H1 (cell line): Measurements from ENCODE around the gene GATC. TPM values are rescaled to one million over a fixed set of nuclear protein-coding genes. Genes with fewer than 3 reads are reported as not detected.
A peak's percentile ranks its signal among the peaks of the same experiment; 100 is the strongest.

ENCODE experiments used
- SP4 ChIP-seq: IDR thresholded peaks from 2 replicates; pipeline ENCODE4 v1.6.1; 2012; ENCODE audit warnings: low read length, inconsistent platforms
- polyA plus RNA-seq, 7 experiments: library from polyadenylated mRNA; depleted of rRNA in 3 of 7; stranded (reverse) in 5 of 7; unstranded in 2 of 7; fragments of >200 nt in 5 of 7; fragments of 200-250 nt in 2 of 7; gene quantifications; 1 replicate in 5 of 7; 2 replicates in 1 of 7; 4 replicates in 1 of 7; pipeline versions ENCODE4 v1.2.1 to v1.2.3, GENCODE V29; 2011 to 2013; ENCODE audit warnings: missing spikeins in 2 of 7, mixed read lengths in 2 of 7
- total RNA-seq: library from RNA; stranded (reverse); fragmentation: NEBNext Ultra II Directional; extraction: Animal tissue kit (Norgen Biotek cat#: 25700); gene quantifications from 2 replicates; pipeline ENCODE4 v1.2.1, GENCODE V29; 2021
- TF ChIP-seq, protein P1 (sequence below): fragments of 300-600 bp; sonication (generic); IDR thresholded peaks from 2 replicates; pipeline ENCODE4 v1.7.1; 2012; ENCODE audit warnings: low read length, moderate library complexity, mild to moderate bottlenecking, inconsistent platforms; ENCODE audit not compliant: insufficient replicate concordance

The GATC gene
- total and polyA plus RNA-seq, 2 of the 8 experiments (the other 6 are each of a cell fraction or from before 2014, with no cell fraction given): 13.2 to 30.4 TPM

DNA sequence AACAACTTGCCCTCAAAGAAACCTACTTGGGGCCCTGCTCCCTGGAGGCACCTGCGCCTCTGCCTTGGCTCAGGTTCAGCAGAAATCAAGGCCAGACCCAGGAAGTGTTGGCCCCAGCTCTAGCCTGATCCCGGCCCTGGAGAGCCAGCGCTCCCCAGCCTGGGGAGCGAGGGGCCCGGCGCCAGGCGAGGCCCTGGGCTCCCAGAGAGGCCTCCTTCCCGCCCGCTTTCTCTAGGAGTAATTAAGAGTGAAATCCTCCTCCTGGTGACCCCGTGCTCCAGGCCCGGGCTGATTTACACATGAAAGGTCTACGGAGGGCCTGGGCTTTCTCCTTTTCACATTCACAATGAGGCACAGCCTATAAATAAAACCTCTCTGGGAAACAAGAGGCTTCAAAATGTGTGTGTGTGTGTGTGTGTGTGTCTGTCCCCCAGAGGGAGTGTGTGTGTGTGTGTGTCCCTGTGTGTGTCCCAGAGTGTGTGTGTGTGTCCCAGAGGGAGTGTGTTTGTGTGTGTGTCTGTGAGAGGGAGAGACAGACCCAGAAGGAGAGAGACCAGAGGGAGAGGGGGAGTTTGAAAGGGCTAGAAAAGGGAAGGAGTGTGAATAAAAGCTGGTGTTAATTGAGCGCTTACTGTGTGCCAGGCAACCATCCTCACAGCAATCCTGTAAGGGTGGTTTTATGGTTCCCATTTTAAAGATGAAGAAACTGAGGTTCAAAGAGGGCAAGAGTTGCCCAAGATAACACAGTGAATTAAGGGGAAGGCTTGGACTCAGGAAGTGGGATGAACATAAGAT, 32.1 kb upstream of the GATC start (continued):
- TF ChIP-seq, protein P1, sequence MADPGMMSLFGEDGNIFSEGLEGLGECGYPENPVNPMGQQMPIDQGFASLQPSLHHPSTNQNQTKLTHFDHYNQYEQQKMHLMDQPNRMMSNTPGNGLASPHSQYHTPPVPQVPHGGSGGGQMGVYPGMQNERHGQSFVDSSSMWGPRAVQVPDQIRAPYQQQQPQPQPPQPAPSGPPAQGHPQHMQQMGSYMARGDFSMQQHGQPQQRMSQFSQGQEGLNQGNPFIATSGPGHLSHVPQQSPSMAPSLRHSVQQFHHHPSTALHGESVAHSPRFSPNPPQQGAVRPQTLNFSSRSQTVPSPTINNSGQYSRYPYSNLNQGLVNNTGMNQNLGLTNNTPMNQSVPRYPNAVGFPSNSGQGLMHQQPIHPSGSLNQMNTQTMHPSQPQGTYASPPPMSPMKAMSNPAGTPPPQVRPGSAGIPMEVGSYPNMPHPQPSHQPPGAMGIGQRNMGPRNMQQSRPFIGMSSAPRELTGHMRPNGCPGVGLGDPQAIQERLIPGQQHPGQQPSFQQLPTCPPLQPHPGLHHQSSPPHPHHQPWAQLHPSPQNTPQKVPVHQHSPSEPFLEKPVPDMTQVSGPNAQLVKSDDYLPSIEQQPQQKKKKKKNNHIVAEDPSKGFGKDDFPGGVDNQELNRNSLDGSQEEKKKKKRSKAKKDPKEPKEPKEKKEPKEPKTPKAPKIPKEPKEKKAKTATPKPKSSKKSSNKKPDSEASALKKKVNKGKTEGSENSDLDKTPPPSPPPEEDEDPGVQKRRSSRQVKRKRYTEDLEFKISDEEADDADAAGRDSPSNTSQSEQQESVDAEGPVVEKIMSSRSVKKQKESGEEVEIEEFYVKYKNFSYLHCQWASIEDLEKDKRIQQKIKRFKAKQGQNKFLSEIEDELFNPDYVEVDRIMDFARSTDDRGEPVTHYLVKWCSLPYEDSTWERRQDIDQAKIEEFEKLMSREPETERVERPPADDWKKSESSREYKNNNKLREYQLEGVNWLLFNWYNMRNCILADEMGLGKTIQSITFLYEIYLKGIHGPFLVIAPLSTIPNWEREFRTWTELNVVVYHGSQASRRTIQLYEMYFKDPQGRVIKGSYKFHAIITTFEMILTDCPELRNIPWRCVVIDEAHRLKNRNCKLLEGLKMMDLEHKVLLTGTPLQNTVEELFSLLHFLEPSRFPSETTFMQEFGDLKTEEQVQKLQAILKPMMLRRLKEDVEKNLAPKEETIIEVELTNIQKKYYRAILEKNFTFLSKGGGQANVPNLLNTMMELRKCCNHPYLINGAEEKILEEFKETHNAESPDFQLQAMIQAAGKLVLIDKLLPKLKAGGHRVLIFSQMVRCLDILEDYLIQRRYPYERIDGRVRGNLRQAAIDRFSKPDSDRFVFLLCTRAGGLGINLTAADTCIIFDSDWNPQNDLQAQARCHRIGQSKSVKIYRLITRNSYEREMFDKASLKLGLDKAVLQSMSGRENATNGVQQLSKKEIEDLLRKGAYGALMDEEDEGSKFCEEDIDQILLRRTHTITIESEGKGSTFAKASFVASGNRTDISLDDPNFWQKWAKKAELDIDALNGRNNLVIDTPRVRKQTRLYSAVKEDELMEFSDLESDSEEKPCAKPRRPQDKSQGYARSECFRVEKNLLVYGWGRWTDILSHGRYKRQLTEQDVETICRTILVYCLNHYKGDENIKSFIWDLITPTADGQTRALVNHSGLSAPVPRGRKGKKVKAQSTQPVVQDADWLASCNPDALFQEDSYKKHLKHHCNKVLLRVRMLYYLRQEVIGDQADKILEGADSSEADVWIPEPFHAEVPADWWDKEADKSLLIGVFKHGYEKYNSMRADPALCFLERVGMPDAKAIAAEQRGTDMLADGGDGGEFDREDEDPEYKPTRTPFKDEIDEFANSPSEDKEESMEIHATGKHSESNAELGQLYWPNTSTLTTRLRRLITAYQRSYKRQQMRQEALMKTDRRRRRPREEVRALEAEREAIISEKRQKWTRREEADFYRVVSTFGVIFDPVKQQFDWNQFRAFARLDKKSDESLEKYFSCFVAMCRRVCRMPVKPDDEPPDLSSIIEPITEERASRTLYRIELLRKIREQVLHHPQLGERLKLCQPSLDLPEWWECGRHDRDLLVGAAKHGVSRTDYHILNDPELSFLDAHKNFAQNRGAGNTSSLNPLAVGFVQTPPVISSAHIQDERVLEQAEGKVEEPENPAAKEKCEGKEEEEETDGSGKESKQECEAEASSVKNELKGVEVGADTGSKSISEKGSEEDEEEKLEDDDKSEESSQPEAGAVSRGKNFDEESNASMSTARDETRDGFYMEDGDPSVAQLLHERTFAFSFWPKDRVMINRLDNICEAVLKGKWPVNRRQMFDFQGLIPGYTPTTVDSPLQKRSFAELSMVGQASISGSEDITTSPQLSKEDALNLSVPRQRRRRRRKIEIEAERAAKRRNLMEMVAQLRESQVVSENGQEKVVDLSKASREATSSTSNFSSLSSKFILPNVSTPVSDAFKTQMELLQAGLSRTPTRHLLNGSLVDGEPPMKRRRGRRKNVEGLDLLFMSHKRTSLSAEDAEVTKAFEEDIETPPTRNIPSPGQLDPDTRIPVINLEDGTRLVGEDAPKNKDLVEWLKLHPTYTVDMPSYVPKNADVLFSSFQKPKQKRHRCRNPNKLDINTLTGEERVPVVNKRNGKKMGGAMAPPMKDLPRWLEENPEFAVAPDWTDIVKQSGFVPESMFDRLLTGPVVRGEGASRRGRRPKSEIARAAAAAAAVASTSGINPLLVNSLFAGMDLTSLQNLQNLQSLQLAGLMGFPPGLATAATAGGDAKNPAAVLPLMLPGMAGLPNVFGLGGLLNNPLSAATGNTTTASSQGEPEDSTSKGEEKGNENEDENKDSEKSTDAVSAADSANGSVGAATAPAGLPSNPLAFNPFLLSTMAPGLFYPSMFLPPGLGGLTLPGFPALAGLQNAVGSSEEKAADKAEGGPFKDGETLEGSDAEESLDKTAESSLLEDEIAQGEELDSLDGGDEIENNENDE: peak; percentile 69
- TF ChIP-seq SP4: 0 out of 2 replicates have a peak, but pooled peaks have one; percentile 42
